GM18511 (cell line): Measurements from ENCODE around the gene MUSTN1.

Experiments used
- ATAC-seq: cut with Tn5 transposase; IDR thresholded peaks from one replicate; pipeline ENCODE4 v1.9.1; 2021; ENCODE audit warnings: mild to moderate bottlenecking, moderate library complexity; ENCODE audit not compliant: unreplicated experiment

The MUSTN1 gene

GRCh38 chr3:52809662-52810377, 25.0 kb downstream of the MUSTN1 start:
- no peak for ATAC-seq

GRCh38 chr3:52809149-52809548, 25.7 kb downstream of the MUSTN1 start:
- ATAC-seq: no peak

- ATAC-seq: no peak
Measured at GRCh38 chr3:52805270-52806039, 29.4 kb downstream of the MUSTN1 start.

- no peak for ATAC-seq
Measured at GRCh38 chr3:52801839-52802238, 33.0 kb downstream of the MUSTN1 start.

- ATAC-seq: no peak
Measured at GRCh38 chr3:52800079-52800478, 34.7 kb downstream of the MUSTN1 start.

- no peak for ATAC-seq
Measured at GRCh38 chr3:52798978-52799476, 35.8 kb downstream of the MUSTN1 start.

- no peak for ATAC-seq
Measured at GRCh38 chr3:52798376-52798977, 36.3 kb downstream of the MUSTN1 start.

GRCh38 chr3:52796411-52796810, 38.4 kb downstream of the MUSTN1 start:
- ATAC-seq: no peak

- ATAC-seq: no peak
Measured at GRCh38 chr3:52795298-52795900, 39.4 kb downstream of the MUSTN1 start.

- ATAC-seq: no peak
Measured at GRCh38 chr3:52794612-52795099, 40.2 kb downstream of the MUSTN1 start, which contains the start of gene ITIH3. Gene ITIH3, plus strand, starts transcription at chr3:52794796. Its CDS starts 8 bp downstream, at chr3:52794804.

- ATAC-seq: no peak
Measured at GRCh38 chr3:52793702-52794611, 40.9 kb downstream of the MUSTN1 start.

- ATAC-seq: no peak
Measured at GRCh38 chr3:52792961-52793695, 41.7 kb downstream of the MUSTN1 start.

GRCh38 chr3:52792413-52792812, 42.4 kb downstream of the MUSTN1 start:
- no peak for ATAC-seq

GRCh38 chr3:52791928-52792327, 42.9 kb downstream of the MUSTN1 start:
- ATAC-seq: no peak

- ATAC-seq: no peak
Measured at GRCh38 chr3:52791366-52791765, 43.5 kb downstream of the MUSTN1 start.

GRCh38 chr3:52790741-52791140, 44.1 kb downstream of the MUSTN1 start:
- ATAC-seq: no peak

GRCh38 chr3:52790337-52790736, 44.5 kb downstream of the MUSTN1 start:
- ATAC-seq: no peak

- ATAC-seq: no peak
Measured at GRCh38 chr3:52789746-52790040, 45.1 kb downstream of the MUSTN1 start.

GRCh38 chr3:52788890-52789745, 45.7 kb downstream of the MUSTN1 start:
- no peak for ATAC-seq
